HepG2 (cell line): ENCODE data around the gene WSB1. TPM values are rescaled to one million over a fixed set of nuclear protein-coding genes. Genes with fewer than 3 reads are reported as not detected.

Source experiments
- ATAC-seq: fragments of 200-7000 bp; cut with Tn5 transposase; 3 replicates; pipeline ENCODE4 v1.9.1; 2020; ENCODE audit warnings: mild to moderate bottlenecking, moderate library complexity
- BruUV-seq: library from RNA; stranded (reverse); fragments of 400-500 nt; replicated peaks from 2 replicates; lab custom pipeline; 2021; lab: Mats Ljungman, UMichigan
- CTCF ChIA-PET: fragments of 300-600 bp; formaldehyde crosslinking; extraction: SDS; loops from one replicate; lab custom pipeline; 2021; ENCODE audit warnings: low total read pairs, inconsistent platforms, low intra/inter-chr PET ratio; lab: Yijun Ruan, JAX
- POLR2A ChIA-PET: fragments of 350-600 bp; sonication (Branson Sonifier 250); formaldehyde crosslinking; loops from one replicate; lab custom pipeline; 2020; ENCODE audit warnings: antibody characterized with exemption, inconsistent platforms; lab: Yijun Ruan, JAX
- DNase-seq: peaks from one replicate; pipeline ENCODE4 v3.0.0-alpha.2; 2015; ENCODE audit warnings: low spot score
- FAIRE-seq: peaks from 3 replicates; lab custom pipeline; 2011; peaks lifted over from hg19 to GRCh38; lab: Jason Lieb, UNC
- H2AFZ ChIP-seq: one replicate; pipeline ENCODE4 v1.6.1; 2011; ENCODE audit warnings: low read length, inconsistent platforms
- H3K27ac ChIP-seq: fragments of 300-600 bp; 3 replicates; pipeline ENCODE4 v1.8.0; 2011; ENCODE audit warnings: mixed run types, mild to moderate bottlenecking, mixed read lengths, low read length, inconsistent platforms; ENCODE audit not compliant: insufficient read depth; ENCODE audit errors: extremely low read length
- H3K27me3 ChIP-seq, 2 experiments: fragments of 200-600 bp in 1 of 2; 2 replicates in 1 of 2; 3 replicates in 1 of 2; pipeline versions ENCODE4 v1.6.0 to v1.8.0; 2011; ENCODE audit warnings: low read length in 2 of 2, mild to moderate bottlenecking in 2 of 2, moderate library complexity in 2 of 2, inconsistent platforms in 1 of 2; ENCODE audit not compliant: insufficient read depth in 2 of 2, control insufficient read depth in 1 of 2
- H3K36me3 ChIP-seq, 2 experiments: fragments of 200-600 bp in 1 of 2; replicated peaks in 1 of 2; 2 replicates in 1 of 2; 3 replicates in 1 of 2; pipeline versions ENCODE4 v1.5.1 to v1.8.0; 2011; ENCODE audit warnings: low read length in 2 of 2, inconsistent platforms in 1 of 2; ENCODE audit not compliant: insufficient read depth in 2 of 2, control insufficient read depth in 1 of 2
- H3K4me1 ChIP-seq: 2 replicates; pipeline ENCODE4 v1.5.1; 2012; ENCODE audit warnings: low read length, inconsistent platforms; ENCODE audit not compliant: insufficient read depth
- H3K4me2 ChIP-seq: 2 replicates; pipeline ENCODE4 v1.6.0; 2011; ENCODE audit warnings: low read depth, low read length, inconsistent platforms
- H3K4me3 ChIP-seq, 3 experiments: fragments of 200-600 bp in 1 of 3; sonication (generic), shearing (Covaris generic) in 1 of 3; replicated peaks in 1 of 3; 2 replicates each; pipeline ENCODE4 v1.5.1; 2011 to 2016; ENCODE audit warnings: low read length in 3 of 3, inconsistent platforms in 2 of 3, low read depth in 2 of 3, mild to moderate bottlenecking in 2 of 3, control low read depth in 1 of 3, mixed read lengths in 1 of 3; ENCODE audit not compliant: insufficient read depth in 1 of 3
- H3K79me2 ChIP-seq: one replicate; pipeline ENCODE4 v1.6.1; 2011; ENCODE audit warnings: low read length, inconsistent platforms; ENCODE audit not compliant: insufficient read depth
- H3K9ac ChIP-seq: 2 replicates; pipeline ENCODE4 v1.6.0; 2011; ENCODE audit warnings: mild to moderate bottlenecking, low read depth, low read length, inconsistent platforms; ENCODE audit not compliant: insufficient read depth
- H3K9me3 ChIP-seq: 2 replicates; pipeline ENCODE4 v1.5.1; 2012; ENCODE audit warnings: mild to moderate bottlenecking, low read length
- H4K20me1 ChIP-seq: 2 replicates; pipeline ENCODE4 v1.6.0; 2011; ENCODE audit warnings: inconsistent platforms, mild to moderate bottlenecking, low read length, moderate library complexity; ENCODE audit not compliant: insufficient read depth
- GPBP1L1 ChIP-seq: sonication (generic); formaldehyde crosslinking; IDR thresholded peaks from 2 replicates; pipeline ENCODE4 v1.5.0; 2020; ENCODE audit warnings: mild to moderate bottlenecking, missing genetic modification reagents
- HNF4A ChIP-seq: sonication (generic); formaldehyde crosslinking; IDR thresholded peaks from 2 replicates; pipeline ENCODE4 v1.4.0; 2020; ENCODE audit warnings: missing genetic modification reagents
- HNRNPUL1 ChIP-seq: fragments of 200-400 bp; formaldehyde crosslinking; IDR thresholded peaks from 2 replicates; pipeline ENCODE4 v1.6.1; 2017; ENCODE audit warnings: low read depth, mild to moderate bottlenecking, low read length, moderate library complexity
- SP4 ChIP-seq: sonication (generic); formaldehyde crosslinking; IDR thresholded peaks from 2 replicates; pipeline ENCODE4 v1.8.1; 2023; ENCODE audit warnings: mild to moderate bottlenecking, missing genetic modification reagents
- SRY ChIP-seq: sonication (generic); formaldehyde crosslinking; IDR thresholded peaks from 2 replicates; pipeline ENCODE4 v1.8.0; 2022; ENCODE audit warnings: mild to moderate bottlenecking, missing genetic modification reagents
- TIGD3 ChIP-seq: sonication (generic); formaldehyde crosslinking; IDR thresholded peaks from 2 replicates; pipeline ENCODE4 v1.5.1; 2020; ENCODE audit warnings: mild to moderate bottlenecking, missing genetic modification reagents, borderline replicate concordance
- ZHX2 ChIP-seq, 2 experiments: sonication (generic) in 1 of 2; formaldehyde crosslinking in 1 of 2; IDR thresholded peaks; 2 replicates each; pipeline versions ENCODE4 v1.6.1 to v1.9.0; 2014 to 2022; ENCODE audit warnings: antibody characterized with exemption in 1 of 2, borderline replicate concordance in 1 of 2, inconsistent platforms in 1 of 2, low read depth in 1 of 2, missing genetic modification reagents in 1 of 2
- ZNF782 ChIP-seq: sonication (generic); formaldehyde crosslinking; IDR thresholded peaks from 2 replicates; pipeline ENCODE4 v1.4.0; 2020; ENCODE audit warnings: missing genetic modification reagents, mild to moderate bottlenecking, borderline replicate concordance
- ZSCAN5A ChIP-seq: sonication (generic); formaldehyde crosslinking; IDR thresholded peaks from 2 replicates; pipeline ENCODE4 v1.8.0; 2022; ENCODE audit warnings: mild to moderate bottlenecking, missing genetic modification reagents, borderline replicate concordance
- WGBS: methylation state at CpG from one replicate; pipeline ENCODE4 v1.1.6; 2017; ENCODE audit warnings: low lambda C conversion rate; 5-methylcytosine and 5-hydroxymethylcytosine counted together
- in situ Hi-C: cut with HindIII; loops from 2 replicates; pipeline ENCODE4 v1.10.0; 2017; ENCODE audit warnings: low pct_unique_long_range_greater_than_20kb; ENCODE audit not compliant: extremely low pct_ligation_motif_present
- intact Hi-C: fragments of 100-400 bp; cut with micrococcal nuclease; formaldehyde crosslinking; loops from one replicate; pipeline ENCODE4 v1.10.0; 2022; ENCODE audit not compliant: unreplicated experiment
- polyA plus RNA-seq, 8 experiments: library from polyadenylated mRNA; depleted of rRNA in 3 of 8; stranded (reverse) in 7 of 8; unstranded in 1 of 8; fragments of >200 nt; fragmentation: Illumina TruSeq in 4 of 8; extraction: Trizol in 4 of 8; gene quantifications; 2 replicates each; pipeline versions ENCODE4 v1.2.1 to v1.2.3, GENCODE V29; 2011 to 2016; ENCODE audit warnings: low read depth in 4 of 8, missing spikeins in 1 of 8, mixed read lengths in 1 of 8; ENCODE audit not compliant: insufficient read depth in 1 of 8
- total RNA-seq, 5 experiments: library from RNA; depleted of rRNA; stranded (reverse); fragments of >200 nt; fragmentation: Illumina TruSeq; extraction: Trizol; gene quantifications; 2 replicates each; pipeline ENCODE4 v1.2.3, GENCODE V29; 2016; ENCODE audit warnings: low read depth in 1 of 5

WSB1 gene
- total and polyA plus RNA-seq, 2 of the 13 experiments (the other 11 are each of a cell fraction or from before 2014, with no cell fraction given), result 81.3 to 294 TPM

- BruUV-seq, result no TSS peak
- no peak for FAIRE-seq
- in situ Hi-C loops, result no loop called here
These were observed 44.6 kb downstream of the WSB1 start for GRCh38 chr17:27338536-27338985.

More at GRCh38 chr17:27338536-27338985, 44.6 kb downstream of the WSB1 start:
- H3K4me2 ChIP-seq, result no peak overlapping the region
- H3K79me2 ChIP-seq, result no peaks in the 10 kb centered on the region
- H3K27ac ChIP-seq, result no peak overlapping the region
- no peak overlapping the region for H3K4me3 ChIP-seq
- H3K9ac ChIP-seq, result no peak overlapping the region
- no peaks in the 10 kb centered on the region for H4K20me1 ChIP-seq
- peaks cover 20% of the 10 kb centered on the region for H3K4me1 ChIP-seq
- TF ChIP-seq ZSCAN5A (CRISPR knock-in tag), result no peak
- TF ChIP-seq HNRNPUL1, result no peak
- no peak for TF ChIP-seq TIGD3 (CRISPR knock-in tag)
- no peak for TF ChIP-seq SP4 (CRISPR knock-in tag)
- no peak for TF ChIP-seq ZHX2 (IDR thresholded peaks at IDR 0.05; ENCODE audit: low read depth)
- TF ChIP-seq ZHX2 (CRISPR knock-in tag; IDR thresholded peaks at IDR 0.05; ENCODE audit: borderline replicate concordance), result no peak
- no peak for TF ChIP-seq ZNF782 (CRISPR knock-in tag)
- no peak for TF ChIP-seq HNF4A (CRISPR knock-in tag)
- no peak for TF ChIP-seq GPBP1L1 (CRISPR knock-in tag)
- no peak for TF ChIP-seq SRY (CRISPR knock-in tag)
- intact Hi-C loops, result loop anchor here (10.0 kb wide), 1 partner anchor 236 kb away; no protein-coding TSS in a partner anchor
- H3K27me3 ChIP-seq, result no peaks in the 10 kb centered on the region
- no peaks in the 10 kb centered on the region for H3K9me3 ChIP-seq
- no peaks in the 10 kb centered on the region for H3K36me3 ChIP-seq
- 92% methylated on average over 9 of the region's 9 CpGs for WGBS
- DNase-seq (no peak), ATAC-seq (no peak)
- no peak overlapping the region for H2AFZ ChIP-seq
- CTCF ChIA-PET, result no interaction called here
- POLR2A ChIA-PET, result no interaction called here
